NCI-H510A (cell line): ENCODE measurements around the gene DYNC1I2.

Source experiments
- DNase-seq: peaks from one replicate; lab custom pipeline; 2025; lab: John Stamatoyannopoulos, UW

DYNC1I2 gene

GRCh38 chr2:171778515-171778914 is 91.2 kb downstream of the DYNC1I2 start:
- no peak for DNase-seq

GRCh38 chr2:171785450-171785849 is 98.2 kb downstream of the DYNC1I2 start:
- no peak for DNase-seq

- DNase-seq, result no peak
Measured at GRCh38 chr2:171787333-171788072, 100.2 kb downstream of the DYNC1I2 start.

GRCh38 chr2:171788316-171788993 is 101.2 kb downstream of the DYNC1I2 start:
- no peak for DNase-seq

- DNase-seq, result no peak
Measured at GRCh38 chr2:171789956-171790355, 102.7 kb downstream of the DYNC1I2 start.

DNA sequence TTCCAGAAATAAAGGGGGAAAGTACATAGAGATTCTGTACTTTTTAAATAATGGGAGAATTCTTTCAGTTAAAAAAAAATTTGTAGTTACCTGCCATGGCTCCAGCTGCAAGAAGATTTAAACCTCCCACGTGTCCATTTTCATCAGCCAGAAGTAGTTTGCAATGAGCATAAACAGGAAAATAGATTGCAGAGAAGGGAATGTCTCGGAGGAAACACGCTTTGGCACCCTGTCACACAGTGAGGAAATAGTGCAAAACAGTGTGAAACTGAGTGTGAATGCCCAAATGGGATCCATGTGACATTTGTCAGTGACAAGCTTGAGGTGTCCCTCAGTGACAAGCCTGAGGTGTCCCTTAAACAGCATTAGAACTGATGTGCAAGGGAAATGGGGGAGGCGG is 104.1 kb downstream of the DYNC1I2 start:
- DNase-seq, result no peak

- DNase-seq, result no peak
Measured at GRCh38 chr2:171792157-171792556, 104.9 kb downstream of the DYNC1I2 start.

- DNase-seq, result no peak
Measured at GRCh38 chr2:171792886-171793580, 105.8 kb downstream of the DYNC1I2 start.

GRCh38 chr2:171793691-171794678 is 106.7 kb downstream of the DYNC1I2 start:
- no peak for DNase-seq

- DNase-seq, result no peak
Measured at GRCh38 chr2:171794918-171795317, 107.6 kb downstream of the DYNC1I2 start.
